Transverse colon (tissue), 4 donors: ENCODE data around the gene KRT23.

ENCODE experiments used
- EP300 ChIP-seq: sonication (generic); formaldehyde crosslinking; IDR thresholded peaks from one replicate; pipeline ENCODE4 v1.6.1; 2017; ENCODE audit warnings: antibody characterized with exemption, low read depth
- POLR2AphosphoS5 ChIP-seq, 3 donors: sonication (generic); formaldehyde crosslinking; IDR thresholded peaks; one replicate each; pipeline ENCODE4 v1.6.1; 2016; ENCODE audit warnings: antibody characterized with exemption in 3 of 3
- TF ChIP-seq, protein P1 (sequence below), 5 experiments: fragments of 200-600 bp in 3 of 5; fragments of 450-650 bp in 2 of 5; sonication (generic) in 3 of 5; IDR thresholded peaks; 1 replicate in 2 of 5; 2 replicates in 3 of 5; pipeline ENCODE4 v1.5.1; 2016 to 2017; ENCODE audit warnings: antibody characterized with exemption in 5 of 5, inconsistent platforms in 3 of 5, mild to moderate bottlenecking in 2 of 5, moderate library complexity in 1 of 5

DNA sequence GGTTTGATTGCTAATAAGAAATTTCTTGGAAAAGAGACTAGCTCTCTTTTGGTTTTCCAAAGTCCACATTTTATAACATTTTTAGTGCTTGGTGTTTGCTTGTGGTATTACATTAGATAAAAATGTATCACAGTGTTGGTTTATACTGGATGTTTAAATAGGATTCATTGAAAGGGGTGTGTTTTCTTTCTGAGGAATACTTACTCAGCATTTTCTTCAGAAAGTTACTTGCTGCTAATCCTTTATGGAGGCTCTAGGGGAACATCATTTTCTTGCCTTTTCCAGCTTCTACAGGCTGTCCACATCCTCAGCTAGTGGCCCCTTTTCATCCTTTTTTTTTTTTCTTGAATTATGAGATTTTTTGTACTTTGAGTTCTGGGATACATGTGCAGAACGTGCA is 30.1 kb upstream of the KRT23 start:
- TF ChIP-seq, protein P1, sequence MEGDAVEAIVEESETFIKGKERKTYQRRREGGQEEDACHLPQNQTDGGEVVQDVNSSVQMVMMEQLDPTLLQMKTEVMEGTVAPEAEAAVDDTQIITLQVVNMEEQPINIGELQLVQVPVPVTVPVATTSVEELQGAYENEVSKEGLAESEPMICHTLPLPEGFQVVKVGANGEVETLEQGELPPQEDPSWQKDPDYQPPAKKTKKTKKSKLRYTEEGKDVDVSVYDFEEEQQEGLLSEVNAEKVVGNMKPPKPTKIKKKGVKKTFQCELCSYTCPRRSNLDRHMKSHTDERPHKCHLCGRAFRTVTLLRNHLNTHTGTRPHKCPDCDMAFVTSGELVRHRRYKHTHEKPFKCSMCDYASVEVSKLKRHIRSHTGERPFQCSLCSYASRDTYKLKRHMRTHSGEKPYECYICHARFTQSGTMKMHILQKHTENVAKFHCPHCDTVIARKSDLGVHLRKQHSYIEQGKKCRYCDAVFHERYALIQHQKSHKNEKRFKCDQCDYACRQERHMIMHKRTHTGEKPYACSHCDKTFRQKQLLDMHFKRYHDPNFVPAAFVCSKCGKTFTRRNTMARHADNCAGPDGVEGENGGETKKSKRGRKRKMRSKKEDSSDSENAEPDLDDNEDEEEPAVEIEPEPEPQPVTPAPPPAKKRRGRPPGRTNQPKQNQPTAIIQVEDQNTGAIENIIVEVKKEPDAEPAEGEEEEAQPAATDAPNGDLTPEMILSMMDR (IDR thresholded peaks at IDR 0.05) = no peak
- TF ChIP-seq POLR2AphosphoS5 (IDR thresholded peaks at IDR 0.05) (no peak), EP300 (no peak)
